ENCODE measurements around the gene MYT1.

- TF ChIP-seq CTCF (IDR thresholded peaks at IDR 0.05; ENCODE audit: poor library complexity): no peak
- no peak for TF ChIP-seq EZH2 (IDR thresholded peaks at IDR 0.05; ENCODE audit: borderline replicate concordance)
Observed at GRCh38 chr20:64171211-64171610, 7.0 kb downstream of the MYT1 start.

All from hepatocyte (in vitro differentiated cells).